Islet precursor cell (in vitro differentiated cells): ENCODE measurements around the gene FAM177B.

Source experiments
- DNase-seq: peaks from one replicate; pipeline ENCODE4 v3.0.0-alpha.2; 2018

FAM177B gene

GRCh38 chr1:222736972-222737371 is at the start of gene FAM177B:
FAM177B (plus strand) TSS chr1:222737202; CDS start chr1:222746546, 9,344 bp downstream.
- no peak for DNase-seq

GRCh38 chr1:222691016-222691415 is 46.0 kb upstream of the FAM177B start:
- DNase-seq, result no peak

GRCh38 chr1:222694927-222695326 is 42.1 kb upstream of the FAM177B start:
- no peak for DNase-seq

GRCh38 chr1:222696741-222697140 is 40.3 kb upstream of the FAM177B start:
- no peak for DNase-seq

- DNase-seq, result no peak
These were observed 39.8 kb upstream of the FAM177B start for GRCh38 chr1:222697203-222697602.

GRCh38 chr1:222697826-222698225 is 39.2 kb upstream of the FAM177B start:
- DNase-seq, result no peak

GRCh38 chr1:222702210-222702609 is 34.8 kb upstream of the FAM177B start:
- DNase-seq, result no peak

- DNase-seq, result no peak
These were observed 32.7 kb upstream of the FAM177B start for GRCh38 chr1:222704260-222704659.

- DNase-seq, result no peak
These were observed 30.2 kb upstream of the FAM177B start for GRCh38 chr1:222706815-222707214.

GRCh38 chr1:222709700-222710153 is 27.3 kb upstream of the FAM177B start:
- DNase-seq, result no peak

- peak; percentile 85 for DNase-seq
These were observed 25.4 kb upstream of the FAM177B start for GRCh38 chr1:222711319-222712252.

- peak; percentile 96 for DNase-seq
These were observed 24.5 kb upstream of the FAM177B start, which contains the start of the genes AIDA and BROX for GRCh38 chr1:222712253-222713090. AIDA (minus strand) TSS chr1:222712491; CDS start chr1:222712317, 174 bp downstream. BROX (plus strand) TSS chr1:222712564; CDS start chr1:222715700, 3,136 bp downstream.

- DNase-seq, result peak; percentile 97
These were observed 23.7 kb upstream of the FAM177B start for GRCh38 chr1:222713091-222713961.

- DNase-seq, result no peak
These were observed 20.6 kb upstream of the FAM177B start for GRCh38 chr1:222716393-222716792.

- no peak for DNase-seq
These were observed 8.3 kb upstream of the FAM177B start for GRCh38 chr1:222728746-222729145.

GRCh38 chr1:222730866-222731265 is 6.1 kb upstream of the FAM177B start:
- no peak for DNase-seq

GRCh38 chr1:222732216-222733159 is 4.5 kb upstream of the FAM177B start:
- DNase-seq, result no peak

- no peak for DNase-seq
These were observed 2.3 kb upstream of the FAM177B start for GRCh38 chr1:222734740-222735139.

GRCh38 chr1:222736470-222736869 is 532 bp upstream of the FAM177B start:
- no peak for DNase-seq

GRCh38 chr1:222739465-222739864 is 2.5 kb downstream of the FAM177B start:
- DNase-seq, result no peak

- DNase-seq, result no peak
These were observed 2.9 kb downstream of the FAM177B start for GRCh38 chr1:222739929-222740328.
